ENCODE measurements around the gene AGTR1. TPM values are rescaled to one million over a fixed set of nuclear protein-coding genes. Genes with fewer than 3 reads are reported as not detected.

Gene AGTR1
- 0.10 TPM in 1 of 2 replicates, not detected in the other for total RNA-seq

DNA sequence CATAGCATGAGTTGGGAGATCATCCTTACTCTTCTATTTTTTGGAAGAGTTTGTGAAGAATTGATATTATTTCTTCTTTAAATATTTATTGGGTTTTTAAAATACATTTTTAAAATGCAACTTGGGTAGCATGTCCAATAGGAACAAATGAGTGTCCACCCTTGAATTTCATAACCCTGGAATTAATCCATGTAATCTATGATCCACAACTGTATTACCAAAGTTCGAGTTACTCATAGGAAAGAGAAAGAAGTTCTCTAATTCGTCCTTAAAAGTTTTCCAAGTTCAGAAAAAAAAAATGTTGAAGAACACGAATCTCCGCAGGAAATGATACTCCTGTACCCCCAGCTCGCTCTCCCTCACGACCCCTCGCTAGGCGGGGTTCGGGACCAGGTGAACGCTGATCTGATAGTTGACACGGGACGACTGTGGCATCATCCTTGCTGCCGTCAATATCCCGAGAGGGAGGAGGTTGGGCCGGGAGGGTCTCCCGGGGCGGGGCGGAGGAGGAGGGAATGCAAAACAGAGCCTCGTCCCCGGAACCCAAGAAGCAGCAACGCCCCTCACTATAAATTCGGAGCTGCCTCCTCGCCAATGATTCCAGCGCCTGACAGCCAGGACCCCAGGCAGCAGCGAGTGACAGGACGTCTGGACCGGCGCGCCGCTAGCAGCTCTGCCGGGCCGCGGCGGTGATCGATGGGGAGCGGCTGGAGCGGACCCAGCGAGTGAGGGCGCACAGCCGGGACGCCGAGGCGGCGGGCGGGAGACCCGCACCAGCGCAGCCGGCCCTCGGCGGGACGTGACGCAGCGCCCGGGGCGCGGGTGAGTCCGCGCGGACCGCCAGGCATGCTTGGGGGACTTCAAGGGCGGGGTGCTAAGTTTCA lies at the start of gene AGTR1:
Gene AGTR1 (plus strand): TSS at position 598 of the 884 bp plus-strand sequence. CDS start 43,133 bp downstream, outside the sequence.

Small RNAs within 50 kb of the gene (small RNA-seq; reads per million reads assigned to genes)
- gene RPL38P1 = not detected

Other genes with a start within 250 kb of the AGTR1 start
- not detected in 2 replicates for gene CPB1, start 129.9 kb downstream of the AGTR1 start, total RNA-seq
- 0.48 and 0.98 TPM in 2 replicates for gene CPA3, start 167.4 kb downstream of the AGTR1 start, total RNA-seq